SK-N-SH treated with all-trans-retinoic acid at 6 μM for 48 hours (cell line): ENCODE measurements around the gene TNRC6A.

ENCODE experiments used
- CSDC2 ChIP-seq: fragments of 250-450 bp; sonication (Bioruptor Pico); IDR thresholded peaks from 2 replicates; pipeline ENCODE4 v1.5.0; 2020; ENCODE audit warnings: mild to moderate bottlenecking, moderate library complexity
- RARB ChIP-seq: fragments of 250-450 bp; sonication (Bioruptor Pico); IDR thresholded peaks from 2 replicates; pipeline ENCODE4 v1.8.0; 2021; ENCODE audit warnings: mild to moderate bottlenecking, moderate library complexity
- TF ChIP-seq, protein P1 (sequence below): fragments of 250-450 bp; sonication (Bioruptor Pico); IDR thresholded peaks from 2 replicates; pipeline ENCODE4 v1.5.0; 2020; ENCODE audit warnings: mild to moderate bottlenecking, moderate library complexity

DNA sequence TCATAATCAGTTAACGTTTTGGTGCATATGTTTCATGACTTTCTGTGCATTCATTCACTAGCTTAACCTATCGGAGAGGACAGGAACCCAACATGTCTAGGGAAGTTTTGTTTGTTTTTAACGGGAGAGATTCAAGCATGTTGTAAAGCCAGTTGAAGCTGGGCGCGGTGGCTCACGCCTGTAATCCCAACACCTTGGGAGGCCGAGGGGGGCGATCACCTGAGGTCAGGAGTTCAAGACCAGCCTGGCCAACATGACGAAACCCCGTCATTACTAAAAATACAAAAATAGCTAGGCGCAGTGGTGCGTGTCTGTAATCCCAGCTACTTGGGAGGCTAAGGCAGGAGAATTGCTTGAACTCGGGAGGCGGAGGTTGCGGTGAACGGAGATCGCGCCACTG is 1.4 kb upstream of the TNRC6A start:
- TF ChIP-seq CSDC2 (CRISPR knock-in tag) (no peak), RARB (CRISPR knock-in tag) (no peak)
- TF ChIP-seq, protein P1, sequence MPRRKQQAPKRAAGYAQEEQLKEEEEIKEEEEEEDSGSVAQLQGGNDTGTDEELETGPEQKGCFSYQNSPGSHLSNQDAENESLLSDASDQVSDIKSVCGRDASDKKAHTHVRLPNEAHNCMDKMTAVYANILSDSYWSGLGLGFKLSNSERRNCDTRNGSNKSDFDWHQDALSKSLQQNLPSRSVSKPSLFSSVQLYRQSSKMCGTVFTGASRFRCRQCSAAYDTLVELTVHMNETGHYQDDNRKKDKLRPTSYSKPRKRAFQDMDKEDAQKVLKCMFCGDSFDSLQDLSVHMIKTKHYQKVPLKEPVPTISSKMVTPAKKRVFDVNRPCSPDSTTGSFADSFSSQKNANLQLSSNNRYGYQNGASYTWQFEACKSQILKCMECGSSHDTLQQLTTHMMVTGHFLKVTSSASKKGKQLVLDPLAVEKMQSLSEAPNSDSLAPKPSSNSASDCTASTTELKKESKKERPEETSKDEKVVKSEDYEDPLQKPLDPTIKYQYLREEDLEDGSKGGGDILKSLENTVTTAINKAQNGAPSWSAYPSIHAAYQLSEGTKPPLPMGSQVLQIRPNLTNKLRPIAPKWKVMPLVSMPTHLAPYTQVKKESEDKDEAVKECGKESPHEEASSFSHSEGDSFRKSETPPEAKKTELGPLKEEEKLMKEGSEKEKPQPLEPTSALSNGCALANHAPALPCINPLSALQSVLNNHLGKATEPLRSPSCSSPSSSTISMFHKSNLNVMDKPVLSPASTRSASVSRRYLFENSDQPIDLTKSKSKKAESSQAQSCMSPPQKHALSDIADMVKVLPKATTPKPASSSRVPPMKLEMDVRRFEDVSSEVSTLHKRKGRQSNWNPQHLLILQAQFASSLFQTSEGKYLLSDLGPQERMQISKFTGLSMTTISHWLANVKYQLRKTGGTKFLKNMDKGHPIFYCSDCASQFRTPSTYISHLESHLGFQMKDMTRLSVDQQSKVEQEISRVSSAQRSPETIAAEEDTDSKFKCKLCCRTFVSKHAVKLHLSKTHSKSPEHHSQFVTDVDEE = no peak
